Mesenteric fat pad (tissue), 1 donor: ENCODE data around the gene IGFBP4. TPM values are rescaled to one million over a fixed set of nuclear protein-coding genes. Genes with fewer than 3 reads are reported as not detected.

ENCODE experiments used
- DNase-seq: peaks from one replicate; pipeline ENCODE4 v3.0.0-alpha.2; 2020; ENCODE audit warnings: low spot score
- total RNA-seq: library from RNA; stranded (reverse); fragmentation: NEBNext Ultra II Directional; extraction: Animal tissue kit (Norgen Biotek cat#: 25700); gene quantifications from one replicate; pipeline ENCODE4 v1.2.1, GENCODE V29; 2021
- donor health status: DM: yes; HTN: yes; CAD: no.

IGFBP4 gene
- total RNA-seq, 1 donor from 2014 or later, result 1,107 TPM

- DNase-seq, result no peak
Measured at GRCh38 chr17:40486522-40487370, 43.5 kb downstream of the IGFBP4 start.

- no peak for DNase-seq
Measured at GRCh38 chr17:40487371-40488020, 44.2 kb downstream of the IGFBP4 start.

- no peak for DNase-seq
Measured at GRCh38 chr17:40490289-40490853, 47.1 kb downstream of the IGFBP4 start.

- no peak for DNase-seq
Measured at GRCh38 chr17:40490982-40491381, 47.7 kb downstream of the IGFBP4 start.

- DNase-seq, result no peak
Measured at GRCh38 chr17:40491486-40491885, 48.2 kb downstream of the IGFBP4 start.

GRCh38 chr17:40493697-40494096 is 50.4 kb downstream of the IGFBP4 start:
- DNase-seq, result no peak

- DNase-seq, result no peak
Measured at GRCh38 chr17:40495140-40495539, 51.9 kb downstream of the IGFBP4 start.

GRCh38 chr17:40496170-40496569 is 52.9 kb downstream of the IGFBP4 start:
- no peak for DNase-seq

GRCh38 chr17:40496634-40497420 is 53.6 kb downstream of the IGFBP4 start:
- DNase-seq, result no peak

GRCh38 chr17:40497695-40498094 is 54.4 kb downstream of the IGFBP4 start:
- no peak for DNase-seq

GRCh38 chr17:40498281-40499084 is 55.2 kb downstream of the IGFBP4 start:
- no peak for DNase-seq

GRCh38 chr17:40499551-40500189 is 56.4 kb downstream of the IGFBP4 start:
- no peak for DNase-seq

GRCh38 chr17:40500190-40500589 is 56.9 kb downstream of the IGFBP4 start:
- no peak for DNase-seq

- no peak for DNase-seq
Measured at GRCh38 chr17:40500709-40501108, 57.5 kb downstream of the IGFBP4 start.

GRCh38 chr17:40501499-40501911 is 58.3 kb downstream of the IGFBP4 start, which contains the start of gene TNS4:
Gene TNS4 (minus strand): TSS chr17:40501623. CDS start chr17:40496425, 5,198 bp downstream.
- no peak for DNase-seq

- DNase-seq, result no peak
Measured at GRCh38 chr17:40502716-40503115, 59.5 kb downstream of the IGFBP4 start.

- no peak for DNase-seq
Measured at GRCh38 chr17:40503154-40503553, 59.9 kb downstream of the IGFBP4 start.

GRCh38 chr17:40506786-40507185 is 63.5 kb downstream of the IGFBP4 start:
- DNase-seq, result no peak
